Neural cell (in vitro differentiated cells): Measurements from ENCODE around the gene EMC8. TPM values are rescaled to one million over a fixed set of nuclear protein-coding genes. Genes with fewer than 3 reads are reported as not detected.

Experiments
- H2AFZ ChIP-seq: fragments of 200-600, 300-800 bp; sonication (generic), shearing (Covaris generic); 2 replicates; pipeline ENCODE4 v1.6.0; 2014; ENCODE audit warnings: low read depth, mild to moderate bottlenecking, antibody characterized with exemption, low read length, moderate library complexity
- H3F3A ChIP-seq: fragments of 200-600 bp; shearing (Covaris generic); 2 replicates; pipeline ENCODE4 v1.6.1; 2016; ENCODE audit warnings: mild to moderate bottlenecking, moderate library complexity, mixed read lengths, antibody characterized with exemption, low read length; ENCODE audit not compliant: insufficient read depth, poor library complexity, severe bottlenecking
- H3K27ac ChIP-seq: fragments of 200-600, 300-800 bp; sonication (generic), shearing (Covaris generic); 2 replicates; pipeline ENCODE4 v1.5.1; 2014; ENCODE audit warnings: mild to moderate bottlenecking, low read length, moderate library complexity
- H3K27me3 ChIP-seq: fragments of 300-800, 200-600 bp; sonication (generic), shearing (Covaris generic); 2 replicates; pipeline ENCODE4 v1.6.0; 2014; ENCODE audit warnings: mild to moderate bottlenecking, low read depth, low read length, moderate library complexity; ENCODE audit not compliant: insufficient read depth
- H3K36me3 ChIP-seq: fragments of 300-800, 200-600 bp; sonication (generic), shearing (Covaris generic); 2 replicates; pipeline ENCODE4 v1.5.1; 2014; ENCODE audit warnings: mild to moderate bottlenecking, antibody characterized with exemption, low read length, moderate library complexity; ENCODE audit not compliant: insufficient read depth
- H3K4me2 ChIP-seq: fragments of 300-800, 200-600 bp; sonication (generic), shearing (Covaris generic); 2 replicates; pipeline ENCODE4 v1.6.0; 2014; ENCODE audit warnings: mild to moderate bottlenecking, low read length
- H3K4me3 ChIP-seq: fragments of 300-800, 200-600 bp; sonication (generic), shearing (Covaris generic); 2 replicates; pipeline ENCODE4 v1.5.1; 2014; ENCODE audit warnings: mild to moderate bottlenecking, low read length, moderate library complexity
- H3K79me2 ChIP-seq: fragments of 200-600 bp; shearing (Covaris generic); replicated peaks from 2 replicates; pipeline ENCODE4 v1.6.0; 2014; ENCODE audit warnings: mild to moderate bottlenecking, low read length, moderate library complexity; ENCODE audit not compliant: insufficient read depth
- H3K9ac ChIP-seq: fragments of 300-800, 200-600 bp; sonication (generic), shearing (Covaris generic); 2 replicates; pipeline ENCODE4 v1.6.1; 2016; ENCODE audit warnings: mild to moderate bottlenecking, low read length, mixed read lengths
- H3K9me2 ChIP-seq: fragments of 200-600 bp; shearing (Covaris generic); 2 replicates; pipeline ENCODE4 v1.6.1; 2016; ENCODE audit warnings: mild to moderate bottlenecking, low read length, mixed read lengths; ENCODE audit not compliant: insufficient read depth
- H3K9me3 ChIP-seq: fragments of 200-600, 300-800 bp; sonication (generic), shearing (Covaris generic); 2 replicates; pipeline ENCODE4 v1.6.1; 2016; ENCODE audit warnings: mild to moderate bottlenecking, mixed run types, low read length, moderate library complexity, mixed read lengths
- H4K20me1 ChIP-seq: fragments of 200-600 bp; shearing (Covaris generic); 2 replicates; pipeline ENCODE4 v1.6.1; 2016; ENCODE audit warnings: mild to moderate bottlenecking, mixed run types; ENCODE audit not compliant: insufficient read depth
- EP300 ChIP-seq: fragments of 450-650 bp; conservative IDR thresholded peaks from 2 replicates; pipeline ENCODE4 v1.6.1; 2014; ENCODE audit warnings: antibody characterized with exemption, mild to moderate bottlenecking, moderate library complexity; ENCODE audit not compliant: poor library complexity, severe bottlenecking
- EZH2 ChIP-seq: fragments of 200-600, 300-800 bp; shearing (Covaris generic), sonication (generic); IDR thresholded peaks from 2 replicates; pipeline ENCODE4 v1.6.1; 2014; ENCODE audit warnings: antibody characterized with exemption, low read length, borderline replicate concordance, mild to moderate bottlenecking; ENCODE audit not compliant: insufficient read depth, poor library complexity, severe bottlenecking
- MXI1 ChIP-seq: fragments of 450-650 bp; conservative IDR thresholded peaks from 2 replicates; pipeline ENCODE4 v1.6.1; 2014; ENCODE audit warnings: antibody characterized with exemption, mild to moderate bottlenecking; ENCODE audit not compliant: poor library complexity, severe bottlenecking
- POLR2AphosphoS5 ChIP-seq: IDR thresholded peaks from 2 replicates; pipeline ENCODE4 v1.6.1; 2012
- RAD21 ChIP-seq: fragments of 450-650 bp; conservative IDR thresholded peaks from 2 replicates; pipeline ENCODE4 v1.6.1; 2014; ENCODE audit warnings: antibody characterized with exemption, mild to moderate bottlenecking, moderate library complexity
- SMC3 ChIP-seq: fragments of 450-650 bp; conservative IDR thresholded peaks from 2 replicates; pipeline ENCODE4 v1.6.1; 2014; ENCODE audit warnings: antibody characterized with exemption, mild to moderate bottlenecking, moderate library complexity; ENCODE audit not compliant: poor library complexity
- TAF1 ChIP-seq: IDR thresholded peaks from 2 replicates; pipeline ENCODE4 v1.6.1; 2012; ENCODE audit warnings: low read depth
- polyA plus RNA-seq: library from polyadenylated mRNA; depleted of rRNA; stranded (reverse); fragments of >200 nt; gene quantifications from 2 replicates; pipeline ENCODE4 v1.2.3, GENCODE V29; 2014
- TF ChIP-seq, protein P1 (sequence below): IDR thresholded peaks from 2 replicates; pipeline ENCODE4 v1.6.1; 2012; ENCODE audit warnings: borderline replicate concordance
- TF ChIP-seq, protein P2 (sequence below): fragments of 450-650 bp; IDR thresholded peaks from 2 replicates; pipeline ENCODE4 v1.5.1; 2014; ENCODE audit warnings: antibody characterized with exemption, mild to moderate bottlenecking, moderate library complexity; ENCODE audit not compliant: poor library complexity, severe bottlenecking

The EMC8 gene
- polyA plus RNA-seq, 1 donor from 2014 or later = 38.9 TPM

DNA sequence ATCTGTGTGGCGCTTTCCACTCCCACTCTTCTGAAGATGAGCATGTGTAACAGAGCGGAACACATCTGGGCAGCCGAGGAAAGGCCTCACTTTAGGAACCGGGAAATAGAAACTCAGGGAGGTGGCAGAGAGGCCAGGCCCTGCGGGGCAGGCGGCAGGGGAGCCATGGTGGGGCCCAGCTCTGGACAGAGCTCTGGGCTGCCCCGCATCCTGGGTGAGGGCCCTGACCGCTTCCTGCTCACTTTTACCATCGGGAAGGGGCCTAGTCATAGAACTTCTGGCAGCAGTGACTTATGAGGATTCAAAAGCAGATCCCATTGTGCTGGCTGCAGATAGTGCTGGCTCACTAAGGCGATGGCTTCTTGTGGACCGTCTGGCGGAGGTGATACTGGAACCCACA lies 22.8 kb upstream of the EMC8 start:
- H3K36me3 ChIP-seq = no peaks in the 10 kb centered on the region
- H3K27me3 ChIP-seq = peaks cover 5% of the 10 kb centered on the region
- H3K9me2 ChIP-seq = no peaks in the 10 kb centered on the region
- no peaks in the 10 kb centered on the region for H3F3A ChIP-seq
- H3K4me2 ChIP-seq = no peak overlapping the region
- no peak overlapping the region for H2AFZ ChIP-seq
- H3K27ac ChIP-seq = no peak overlapping the region
- H3K4me3 ChIP-seq = no peak overlapping the region
- TF ChIP-seq TAF1 = no peak
- TF ChIP-seq MXI1 = no peak
- TF ChIP-seq, protein P1, sequence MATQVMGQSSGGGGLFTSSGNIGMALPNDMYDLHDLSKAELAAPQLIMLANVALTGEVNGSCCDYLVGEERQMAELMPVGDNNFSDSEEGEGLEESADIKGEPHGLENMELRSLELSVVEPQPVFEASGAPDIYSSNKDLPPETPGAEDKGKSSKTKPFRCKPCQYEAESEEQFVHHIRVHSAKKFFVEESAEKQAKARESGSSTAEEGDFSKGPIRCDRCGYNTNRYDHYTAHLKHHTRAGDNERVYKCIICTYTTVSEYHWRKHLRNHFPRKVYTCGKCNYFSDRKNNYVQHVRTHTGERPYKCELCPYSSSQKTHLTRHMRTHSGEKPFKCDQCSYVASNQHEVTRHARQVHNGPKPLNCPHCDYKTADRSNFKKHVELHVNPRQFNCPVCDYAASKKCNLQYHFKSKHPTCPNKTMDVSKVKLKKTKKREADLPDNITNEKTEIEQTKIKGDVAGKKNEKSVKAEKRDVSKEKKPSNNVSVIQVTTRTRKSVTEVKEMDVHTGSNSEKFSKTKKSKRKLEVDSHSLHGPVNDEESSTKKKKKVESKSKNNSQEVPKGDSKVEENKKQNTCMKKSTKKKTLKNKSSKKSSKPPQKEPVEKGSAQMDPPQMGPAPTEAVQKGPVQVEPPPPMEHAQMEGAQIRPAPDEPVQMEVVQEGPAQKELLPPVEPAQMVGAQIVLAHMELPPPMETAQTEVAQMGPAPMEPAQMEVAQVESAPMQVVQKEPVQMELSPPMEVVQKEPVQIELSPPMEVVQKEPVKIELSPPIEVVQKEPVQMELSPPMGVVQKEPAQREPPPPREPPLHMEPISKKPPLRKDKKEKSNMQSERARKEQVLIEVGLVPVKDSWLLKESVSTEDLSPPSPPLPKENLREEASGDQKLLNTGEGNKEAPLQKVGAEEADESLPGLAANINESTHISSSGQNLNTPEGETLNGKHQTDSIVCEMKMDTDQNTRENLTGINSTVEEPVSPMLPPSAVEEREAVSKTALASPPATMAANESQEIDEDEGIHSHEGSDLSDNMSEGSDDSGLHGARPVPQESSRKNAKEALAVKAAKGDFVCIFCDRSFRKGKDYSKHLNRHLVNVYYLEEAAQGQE = no peak
- TF ChIP-seq SMC3 = no peak
- no peak for TF ChIP-seq POLR2AphosphoS5
- TF ChIP-seq EP300 = no peak
- TF ChIP-seq EZH2 = no peak
- TF ChIP-seq, protein P2, sequence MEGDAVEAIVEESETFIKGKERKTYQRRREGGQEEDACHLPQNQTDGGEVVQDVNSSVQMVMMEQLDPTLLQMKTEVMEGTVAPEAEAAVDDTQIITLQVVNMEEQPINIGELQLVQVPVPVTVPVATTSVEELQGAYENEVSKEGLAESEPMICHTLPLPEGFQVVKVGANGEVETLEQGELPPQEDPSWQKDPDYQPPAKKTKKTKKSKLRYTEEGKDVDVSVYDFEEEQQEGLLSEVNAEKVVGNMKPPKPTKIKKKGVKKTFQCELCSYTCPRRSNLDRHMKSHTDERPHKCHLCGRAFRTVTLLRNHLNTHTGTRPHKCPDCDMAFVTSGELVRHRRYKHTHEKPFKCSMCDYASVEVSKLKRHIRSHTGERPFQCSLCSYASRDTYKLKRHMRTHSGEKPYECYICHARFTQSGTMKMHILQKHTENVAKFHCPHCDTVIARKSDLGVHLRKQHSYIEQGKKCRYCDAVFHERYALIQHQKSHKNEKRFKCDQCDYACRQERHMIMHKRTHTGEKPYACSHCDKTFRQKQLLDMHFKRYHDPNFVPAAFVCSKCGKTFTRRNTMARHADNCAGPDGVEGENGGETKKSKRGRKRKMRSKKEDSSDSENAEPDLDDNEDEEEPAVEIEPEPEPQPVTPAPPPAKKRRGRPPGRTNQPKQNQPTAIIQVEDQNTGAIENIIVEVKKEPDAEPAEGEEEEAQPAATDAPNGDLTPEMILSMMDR = no peak
- no peak for TF ChIP-seq RAD21
- no peak overlapping the region for H3K9ac ChIP-seq
- no peaks in the 10 kb centered on the region for H4K20me1 ChIP-seq
- H3K9me3 ChIP-seq = no peaks in the 10 kb centered on the region
- H3K79me2 ChIP-seq = no peaks in the 10 kb centered on the region

DNA sequence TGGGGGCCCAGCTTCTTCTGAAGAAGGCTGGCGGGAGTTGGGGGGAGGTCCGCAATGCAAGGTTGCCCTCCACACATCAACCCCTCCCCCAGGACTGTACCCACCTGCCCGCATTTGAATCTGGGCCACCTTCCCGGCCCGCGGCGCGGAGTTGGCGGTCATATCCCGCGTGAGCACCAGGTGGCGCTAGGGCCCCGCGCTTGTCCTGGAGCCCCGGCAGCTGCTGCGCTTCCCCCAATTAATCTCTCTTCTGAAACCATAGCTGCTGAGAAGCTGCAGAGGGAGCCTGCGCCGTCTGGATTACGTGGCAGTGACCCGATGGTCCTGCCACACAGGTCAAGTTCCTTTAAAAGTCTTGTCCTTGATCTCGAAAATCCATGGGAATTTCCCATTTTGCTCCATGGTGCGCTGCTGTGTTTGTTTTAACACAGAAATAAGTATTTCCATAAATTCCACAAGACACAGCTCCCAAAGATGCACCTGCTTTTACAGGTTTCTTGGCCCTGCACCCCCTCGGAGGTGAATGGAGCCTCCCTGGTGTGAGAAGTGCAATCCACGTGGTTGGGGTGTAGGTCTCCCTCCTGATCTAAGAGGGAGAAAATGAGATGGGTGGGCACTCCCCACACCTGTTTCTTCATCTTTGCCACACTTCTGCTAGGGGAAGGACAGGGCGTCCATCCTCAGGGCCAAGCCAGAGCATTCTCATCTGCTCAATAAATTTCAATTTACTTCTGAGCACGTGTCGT lies 22.2 kb upstream of the EMC8 start:
- Histone ChIP-seq H3K4me2 (no peak overlapping the region), H3K36me3 (no peaks in the 10 kb centered on the region), H3K27ac (no peak overlapping the region), H3F3A (no peaks in the 10 kb centered on the region), H4K20me1 (no peaks in the 10 kb centered on the region), H3K79me2 (no peaks in the 10 kb centered on the region), H3K4me3 (no peak overlapping the region), H3K27me3 (peaks cover 5% of the 10 kb centered on the region), H3K9ac (no peak overlapping the region), H3K9me2 (no peaks in the 10 kb centered on the region), H3K9me3 (no peaks in the 10 kb centered on the region), H2AFZ (no peak overlapping the region)
- TF ChIP-seq SMC3 = peak; percentile 100
- peak; percentile 99 for TF ChIP-seq RAD21
- TF ChIP-seq, protein P2 = peak; percentile 98
- TF ChIP-seq MXI1 = no peak
